ENCODE measurements around the gene RNF126.
A peak's percentile ranks its signal among the peaks of the same experiment; 100 is the strongest.
"Not testable (repeated sequence)": the region's sequence is repeated elsewhere in the genome, so short reads cannot be mapped to it uniquely, and the experiment has no call there.

Gene RNF126

GRCh38 chr19:645912-646778 lies 16.9 kb downstream of the RNF126 start:
- DNase-seq = no peak

- no peak for DNase-seq
Observed at GRCh38 chr19:644789-645188, 18.2 kb downstream of the RNF126 start.

- no peak for DNase-seq
Observed at GRCh38 chr19:644363-644762, 18.7 kb downstream of the RNF126 start.

GRCh38 chr19:643736-644135 lies 19.3 kb downstream of the RNF126 start:
- no peak for DNase-seq

DNA sequence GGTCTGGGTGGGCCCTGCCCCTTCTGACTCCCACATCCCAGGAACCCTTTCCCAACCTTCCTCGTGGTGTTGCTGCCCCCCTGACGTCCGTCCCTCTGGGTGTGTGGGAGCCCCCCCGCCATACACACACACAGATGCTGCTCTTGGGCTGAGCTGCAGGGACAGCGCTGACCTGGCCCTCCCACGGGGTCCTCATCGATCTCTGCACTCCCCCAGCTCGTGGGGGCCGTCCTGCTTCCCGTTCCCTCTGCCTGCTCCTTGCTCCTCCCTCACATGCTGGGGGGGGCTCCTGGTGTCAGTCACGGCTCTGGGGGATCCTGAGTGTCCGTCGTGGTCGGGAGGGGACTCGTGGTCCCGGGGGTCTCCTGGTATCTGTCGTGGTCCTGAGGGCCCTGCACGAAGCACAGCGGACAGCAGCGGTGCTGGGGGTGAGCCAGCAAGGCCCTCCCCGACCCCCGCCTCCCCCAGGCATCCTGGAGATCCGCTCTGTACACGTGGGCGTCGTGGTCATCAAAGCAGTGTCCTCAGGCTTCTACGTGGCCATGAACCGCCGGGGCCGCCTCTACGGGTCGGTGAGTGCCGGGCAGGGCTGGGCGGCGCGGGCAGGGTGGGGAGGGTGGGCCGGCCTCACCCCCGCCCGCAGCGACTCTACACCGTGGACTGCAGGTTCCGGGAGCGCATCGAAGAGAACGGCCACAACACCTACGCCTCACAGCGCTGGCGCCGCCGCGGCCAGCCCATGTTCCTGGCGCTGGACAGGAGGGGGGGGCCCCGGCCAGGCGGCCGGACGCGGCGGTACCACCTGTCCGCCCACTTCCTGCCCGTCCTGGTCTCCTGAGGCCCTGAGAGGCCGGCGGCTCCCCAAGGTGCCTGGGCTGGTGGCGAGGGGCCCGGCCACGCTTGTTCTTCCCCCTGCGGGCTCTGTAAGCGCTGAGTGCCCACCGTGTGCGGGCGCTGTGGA lies 20.0 kb downstream of the RNF126 start:
- DNase-seq = no peak

- no peak for DNase-seq
Observed at GRCh38 chr19:641702-642101, 21.3 kb downstream of the RNF126 start.

- DNase-seq = no peak
Observed at GRCh38 chr19:640606-641189, 22.3 kb downstream of the RNF126 start.

- no peak for DNase-seq
Observed at GRCh38 chr19:640161-640558, 22.9 kb downstream of the RNF126 start.

- DNase-seq = peak; percentile 85
Observed at GRCh38 chr19:639253-640160, 23.5 kb downstream of the RNF126 start, which contains the start of gene FGF22. Gene FGF22 (plus strand): TSS chr19:639879. CDS start chr19:639926, 47 bp downstream.

DNA sequence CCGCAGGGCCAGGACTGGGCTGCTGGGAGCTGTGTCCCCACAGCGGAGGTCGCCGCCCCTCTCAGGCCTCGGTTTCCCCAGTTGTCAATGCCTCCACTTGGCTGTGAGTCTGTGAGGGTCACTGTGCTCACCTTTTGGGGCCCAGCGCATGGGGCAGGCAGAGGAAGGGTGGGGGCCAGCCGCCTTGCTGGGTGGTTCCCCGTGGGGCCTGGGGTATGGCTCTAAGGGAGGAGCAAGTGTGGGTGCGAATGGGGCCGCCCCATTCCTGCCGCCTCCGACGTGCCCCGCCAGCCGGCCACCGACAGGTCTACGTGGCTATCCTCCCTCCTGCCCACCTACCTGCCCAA lies 24.1 kb downstream of the RNF126 start:
- no peak for DNase-seq

DNA sequence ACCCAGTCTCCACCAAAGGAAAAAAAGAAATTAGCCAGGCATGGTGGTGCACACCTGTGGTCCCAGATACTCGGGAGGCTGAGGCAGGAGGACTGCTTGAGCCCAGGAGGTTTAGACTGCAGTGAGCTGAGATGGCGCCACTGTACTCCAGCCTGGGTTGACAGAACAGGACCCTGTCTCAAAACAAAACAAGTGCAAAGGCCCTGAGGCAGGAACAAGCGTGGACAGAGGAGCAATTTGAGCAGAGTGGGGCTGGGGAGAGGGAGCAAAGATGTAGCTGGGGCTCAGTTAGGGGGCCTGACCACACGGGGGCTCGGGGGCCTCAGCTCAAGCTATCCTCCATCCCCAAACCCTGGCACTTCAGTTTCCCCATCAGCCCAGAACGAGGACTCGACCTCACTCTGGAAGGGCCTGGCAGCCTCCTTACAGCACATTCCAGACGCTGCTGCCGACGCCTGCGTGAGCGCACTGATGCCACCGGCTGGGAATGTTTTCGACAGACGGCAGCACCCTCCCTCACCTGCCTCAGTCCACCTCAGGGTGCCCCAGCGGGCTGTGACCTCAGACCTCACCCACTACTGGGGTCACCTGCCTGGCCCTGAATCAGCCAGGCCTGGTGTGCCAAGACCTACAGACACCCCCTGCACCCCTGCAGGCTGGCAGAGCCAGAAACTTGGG lies 27.9 kb downstream of the RNF126 start:
- DNase-seq = no peak

DNA sequence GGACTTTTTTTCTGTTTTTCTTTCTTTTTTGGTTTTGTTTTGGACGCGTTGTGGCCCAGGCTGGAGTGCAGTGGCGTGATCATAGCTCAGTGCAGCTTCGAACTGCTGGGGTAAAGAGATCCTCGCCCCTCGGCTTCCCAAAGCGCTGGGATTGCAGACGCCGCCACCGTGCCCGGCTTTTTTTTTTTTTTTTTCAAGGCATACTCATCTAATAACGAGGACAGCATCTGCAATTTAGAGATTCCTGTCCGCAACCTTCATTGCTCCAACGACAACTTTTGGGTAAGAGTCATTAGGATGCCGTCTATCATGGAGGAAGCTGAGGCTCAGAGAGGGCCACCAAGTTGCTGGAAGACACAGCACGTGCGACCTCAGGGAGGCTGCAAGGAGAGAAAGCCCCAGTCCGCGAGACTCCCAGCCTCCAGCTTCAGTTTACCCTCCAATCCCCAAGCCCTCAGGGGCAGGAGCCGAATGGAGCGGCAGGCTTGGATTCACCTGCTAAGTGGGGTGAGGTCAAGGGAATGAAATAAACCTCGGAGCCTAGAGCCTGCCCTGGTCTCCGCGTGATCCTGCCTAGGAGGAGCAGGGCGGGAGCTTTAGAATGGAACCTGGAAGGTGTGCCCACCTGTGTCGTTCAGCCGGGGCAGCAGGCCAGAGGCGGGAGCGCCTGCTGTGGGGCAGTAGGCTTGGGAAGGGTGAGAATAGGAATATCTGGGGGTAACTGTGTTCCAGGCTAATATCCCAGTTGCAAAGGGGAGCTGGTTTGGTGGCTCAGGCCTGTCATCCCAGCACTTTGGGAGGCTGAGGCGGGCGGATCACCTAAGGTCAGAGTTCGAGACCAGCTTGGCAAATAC lies 29.0 kb downstream of the RNF126 start:
- DNase-seq = no peak

- DNase-seq = peak; percentile 96
Observed at GRCh38 chr19:633068-633785, 29.8 kb downstream of the RNF126 start, which contains the start of gene POLRMT. Gene POLRMT (minus strand): TSS chr19:633537. CDS start chr19:633512, 25 bp downstream.

DNA sequence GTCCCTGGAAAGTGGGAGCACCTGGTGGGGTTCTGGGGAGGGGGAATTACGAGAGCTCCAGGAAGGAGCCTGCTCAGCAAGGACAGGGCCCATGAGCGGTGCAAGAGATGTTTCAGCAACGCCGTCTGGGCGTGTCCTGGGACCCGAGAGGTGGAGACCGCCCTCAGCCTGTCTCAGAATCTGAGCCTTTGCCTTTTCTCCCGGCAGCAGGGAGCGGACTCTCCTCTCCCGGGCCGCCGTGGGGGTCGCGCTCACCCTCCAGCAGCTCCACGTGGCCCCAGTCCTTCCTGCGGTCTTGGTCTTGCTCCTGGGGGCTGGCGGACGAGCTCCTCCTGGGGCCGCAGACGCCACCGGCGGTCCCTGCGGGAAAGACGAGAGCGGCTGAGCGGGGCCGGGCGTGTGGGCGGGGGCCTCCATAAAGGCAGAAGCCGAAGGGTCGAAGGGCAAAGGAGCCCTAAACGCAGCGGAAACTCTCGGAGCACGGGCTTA lies 30.4 kb downstream of the RNF126 start:
- no peak for DNase-seq

DNA sequence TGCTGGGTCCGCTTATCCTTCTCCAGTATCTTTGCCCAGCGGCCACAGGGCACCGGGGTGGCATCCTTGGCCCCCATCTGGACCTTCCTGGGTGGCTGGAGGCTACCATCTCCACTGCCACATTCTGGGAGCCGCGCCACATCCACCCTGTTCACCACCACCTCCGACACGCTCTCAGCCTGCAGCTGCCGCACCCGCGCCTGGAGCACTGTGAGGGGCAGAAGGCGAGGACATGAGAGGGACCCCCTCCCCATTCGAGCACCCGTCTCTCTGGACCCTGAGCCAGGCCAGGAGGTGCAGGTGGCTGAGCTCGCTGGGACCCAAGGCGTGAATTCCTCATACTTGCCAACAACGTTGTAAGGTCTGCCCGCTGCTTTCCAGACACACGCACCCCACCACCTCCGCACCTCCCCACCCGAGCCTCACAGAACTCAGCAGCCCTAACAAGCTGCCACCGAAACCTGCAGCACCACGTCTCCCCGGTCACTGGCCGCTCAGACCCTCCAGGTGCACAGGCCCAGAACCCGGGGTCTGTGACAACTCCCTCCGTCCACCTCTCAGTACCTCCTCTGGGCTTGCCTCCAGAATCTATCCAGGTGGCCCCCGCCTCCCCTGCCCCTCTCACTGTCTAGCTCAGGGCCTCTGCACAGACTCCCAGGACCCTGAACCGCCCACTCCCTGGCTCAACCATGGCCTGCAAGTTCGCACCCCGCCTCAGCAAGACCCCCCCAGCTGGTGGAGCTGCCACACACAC lies 32.9 kb downstream of the RNF126 start:
- DNase-seq = no peak

GRCh38 chr19:629515-629914 lies 33.5 kb downstream of the RNF126 start:
- not testable (repeated sequence) for DNase-seq

DNA sequence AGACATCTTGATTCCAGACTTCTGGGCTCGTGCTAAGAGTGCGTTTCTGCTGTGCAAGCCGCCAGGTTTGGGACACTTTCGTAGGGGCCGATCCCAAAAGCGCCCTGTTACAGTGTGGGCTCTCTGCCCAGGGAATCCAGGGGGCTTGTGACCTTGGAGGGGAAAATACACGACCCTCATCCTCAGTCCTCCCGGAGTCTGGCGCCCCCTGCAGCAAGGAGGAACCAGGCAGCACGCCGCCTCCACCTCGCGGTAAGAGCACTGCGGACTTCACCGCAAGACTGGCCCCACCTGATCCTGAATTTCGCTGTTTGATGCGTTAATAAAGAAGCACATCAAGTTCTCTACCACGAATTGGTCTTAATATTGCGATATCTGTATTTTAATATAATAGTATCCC lies 34.8 kb downstream of the RNF126 start:
- DNase-seq = no peak

GRCh38 chr19:626566-626965 lies 36.4 kb downstream of the RNF126 start:
- not testable (repeated sequence) for DNase-seq

DNA sequence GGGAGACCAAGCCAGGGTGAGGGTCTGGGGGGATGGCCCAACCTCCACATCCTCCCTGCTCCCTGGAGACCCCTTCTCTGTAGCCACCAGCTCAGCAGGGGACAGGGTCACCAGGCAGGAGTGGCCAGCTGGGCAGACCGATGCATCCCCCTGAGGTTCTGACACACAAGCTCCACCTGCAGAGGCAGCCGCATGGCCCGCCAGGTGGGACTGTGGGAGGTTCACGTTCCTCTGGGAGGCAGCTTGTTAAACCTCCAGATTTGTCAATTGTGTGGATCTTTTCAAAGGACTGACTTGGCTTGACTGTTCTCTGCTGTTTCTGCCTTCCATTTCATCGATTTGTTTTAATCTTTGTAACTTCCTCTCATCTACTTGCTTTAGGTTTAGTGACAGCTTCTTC lies 37.8 kb downstream of the RNF126 start:
- DNase-seq = no peak
